HepG2 (cell line): ENCODE results near the gene ZNF79. TPM values are rescaled to one million over a fixed set of nuclear protein-coding genes. Genes with fewer than 3 reads are reported as not detected.

ENCODE experiments used
- ATAC-seq: fragments of 200-7000 bp; cut with Tn5 transposase; 3 replicates; pipeline ENCODE4 v1.9.1; 2020; ENCODE audit warnings: mild to moderate bottlenecking, moderate library complexity
- BruUV-seq: library from RNA; stranded (reverse); fragments of 400-500 nt; replicated peaks from 2 replicates; lab custom pipeline; 2021; lab: Mats Ljungman, UMichigan
- CTCF ChIA-PET: fragments of 300-600 bp; formaldehyde crosslinking; extraction: SDS; loops from one replicate; lab custom pipeline; 2021; ENCODE audit warnings: low total read pairs, inconsistent platforms, low intra/inter-chr PET ratio; lab: Yijun Ruan, JAX
- POLR2A ChIA-PET: fragments of 350-600 bp; sonication (Branson Sonifier 250); formaldehyde crosslinking; loops from one replicate; lab custom pipeline; 2020; ENCODE audit warnings: antibody characterized with exemption, inconsistent platforms; lab: Yijun Ruan, JAX
- DNase-seq: peaks from one replicate; pipeline ENCODE4 v3.0.0-alpha.2; 2015; ENCODE audit warnings: low spot score
- FAIRE-seq: peaks from 3 replicates; lab custom pipeline; 2011; peaks lifted over from hg19 to GRCh38; lab: Jason Lieb, UNC
- H2AFZ ChIP-seq: one replicate; pipeline ENCODE4 v1.6.1; 2011; ENCODE audit warnings: low read length, inconsistent platforms
- H3K27ac ChIP-seq: fragments of 300-600 bp; 3 replicates; pipeline ENCODE4 v1.8.0; 2011; ENCODE audit warnings: mixed run types, mild to moderate bottlenecking, mixed read lengths, low read length, inconsistent platforms; ENCODE audit not compliant: insufficient read depth; ENCODE audit errors: extremely low read length
- H3K27me3 ChIP-seq, 2 experiments: fragments of 200-600 bp in 1 of 2; 2 replicates in 1 of 2; 3 replicates in 1 of 2; pipeline versions ENCODE4 v1.6.0 to v1.8.0; 2011; ENCODE audit warnings: low read length in 2 of 2, mild to moderate bottlenecking in 2 of 2, moderate library complexity in 2 of 2, inconsistent platforms in 1 of 2; ENCODE audit not compliant: insufficient read depth in 2 of 2, control insufficient read depth in 1 of 2
- H3K36me3 ChIP-seq, 2 experiments: fragments of 200-600 bp in 1 of 2; replicated peaks in 1 of 2; 2 replicates in 1 of 2; 3 replicates in 1 of 2; pipeline versions ENCODE4 v1.5.1 to v1.8.0; 2011; ENCODE audit warnings: low read length in 2 of 2, inconsistent platforms in 1 of 2; ENCODE audit not compliant: insufficient read depth in 2 of 2, control insufficient read depth in 1 of 2
- H3K4me1 ChIP-seq: 2 replicates; pipeline ENCODE4 v1.5.1; 2012; ENCODE audit warnings: low read length, inconsistent platforms; ENCODE audit not compliant: insufficient read depth
- H3K4me2 ChIP-seq: 2 replicates; pipeline ENCODE4 v1.6.0; 2011; ENCODE audit warnings: low read depth, low read length, inconsistent platforms
- H3K4me3 ChIP-seq, 3 experiments: fragments of 200-600 bp in 1 of 3; sonication (generic), shearing (Covaris generic) in 1 of 3; replicated peaks in 1 of 3; 2 replicates each; pipeline ENCODE4 v1.5.1; 2011 to 2016; ENCODE audit warnings: low read length in 3 of 3, inconsistent platforms in 2 of 3, low read depth in 2 of 3, mild to moderate bottlenecking in 2 of 3, control low read depth in 1 of 3, mixed read lengths in 1 of 3; ENCODE audit not compliant: insufficient read depth in 1 of 3
- H3K79me2 ChIP-seq: one replicate; pipeline ENCODE4 v1.6.1; 2011; ENCODE audit warnings: low read length, inconsistent platforms; ENCODE audit not compliant: insufficient read depth
- H3K9ac ChIP-seq: 2 replicates; pipeline ENCODE4 v1.6.0; 2011; ENCODE audit warnings: mild to moderate bottlenecking, low read depth, low read length, inconsistent platforms; ENCODE audit not compliant: insufficient read depth
- H3K9me3 ChIP-seq: 2 replicates; pipeline ENCODE4 v1.5.1; 2012; ENCODE audit warnings: mild to moderate bottlenecking, low read length
- H4K20me1 ChIP-seq: 2 replicates; pipeline ENCODE4 v1.6.0; 2011; ENCODE audit warnings: inconsistent platforms, mild to moderate bottlenecking, low read length, moderate library complexity; ENCODE audit not compliant: insufficient read depth
- CAMTA2 ChIP-seq: sonication (generic); formaldehyde crosslinking; IDR thresholded peaks from 2 replicates; pipeline ENCODE4 v1.4.0; 2020; ENCODE audit warnings: mild to moderate bottlenecking, missing genetic modification reagents, borderline replicate concordance
- ELF3 ChIP-seq: IDR thresholded peaks from 2 replicates; pipeline ENCODE4 v1.6.1; 2016; ENCODE audit warnings: missing genetic modification reagents, missing compliant biosample characterization
- GTF2F1 ChIP-seq: fragments of 150-350 bp; IDR thresholded peaks from 2 replicates; pipeline ENCODE4 v1.6.1; 2014; ENCODE audit warnings: low read length
- HNRNPLL ChIP-seq: fragments of 200-400 bp; formaldehyde crosslinking; IDR thresholded peaks from 2 replicates; pipeline ENCODE4 v1.6.1; 2017; ENCODE audit warnings: mild to moderate bottlenecking, low read depth, low read length; ENCODE audit not compliant: poor library complexity, severe bottlenecking
- NCOR1 ChIP-seq: fragments of 200-600 bp; sonication (generic); IDR thresholded peaks from 2 replicates; pipeline ENCODE4 v1.7.0; 2017; ENCODE audit warnings: antibody characterized with exemption, low read length, borderline replicate concordance
- ZMYM2 ChIP-seq: sonication (generic); formaldehyde crosslinking; IDR thresholded peaks from 2 replicates; pipeline ENCODE4 v1.8.0; 2022; ENCODE audit warnings: mild to moderate bottlenecking, missing genetic modification reagents
- ZNF441 ChIP-seq: sonication (generic); formaldehyde crosslinking; IDR thresholded peaks from 2 replicates; pipeline ENCODE4 v1.7.0; 2021; ENCODE audit warnings: missing genetic modification reagents, borderline replicate concordance
- ZNF678 ChIP-seq: sonication (generic); formaldehyde crosslinking; IDR thresholded peaks from 2 replicates; pipeline ENCODE4 v1.4.0; 2020; ENCODE audit warnings: mild to moderate bottlenecking, missing genetic modification reagents
- WGBS: methylation state at CpG from one replicate; pipeline ENCODE4 v1.1.6; 2017; ENCODE audit warnings: low lambda C conversion rate; 5-methylcytosine and 5-hydroxymethylcytosine counted together
- in situ Hi-C: cut with HindIII; loops from 2 replicates; pipeline ENCODE4 v1.10.0; 2017; ENCODE audit warnings: low pct_unique_long_range_greater_than_20kb; ENCODE audit not compliant: extremely low pct_ligation_motif_present
- intact Hi-C: fragments of 100-400 bp; cut with micrococcal nuclease; formaldehyde crosslinking; loops from one replicate; pipeline ENCODE4 v1.10.0; 2022; ENCODE audit not compliant: unreplicated experiment
- polyA plus RNA-seq, 8 experiments: library from polyadenylated mRNA; depleted of rRNA in 3 of 8; stranded (reverse) in 7 of 8; unstranded in 1 of 8; fragments of >200 nt; fragmentation: Illumina TruSeq in 4 of 8; extraction: Trizol in 4 of 8; gene quantifications; 2 replicates each; pipeline versions ENCODE4 v1.2.1 to v1.2.3, GENCODE V29; 2011 to 2016; ENCODE audit warnings: low read depth in 4 of 8, missing spikeins in 1 of 8, mixed read lengths in 1 of 8; ENCODE audit not compliant: insufficient read depth in 1 of 8
- total RNA-seq, 5 experiments: library from RNA; depleted of rRNA; stranded (reverse); fragments of >200 nt; fragmentation: Illumina TruSeq; extraction: Trizol; gene quantifications; 2 replicates each; pipeline ENCODE4 v1.2.3, GENCODE V29; 2016; ENCODE audit warnings: low read depth in 1 of 5
- TF ChIP-seq, protein P1 (sequence below): sonication (generic); formaldehyde crosslinking; IDR thresholded peaks from 2 replicates; pipeline ENCODE4 v1.4.0; 2020; ENCODE audit warnings: missing genetic modification reagents
- TF ChIP-seq, protein P2 (sequence below): sonication (generic); formaldehyde crosslinking; IDR thresholded peaks from 2 replicates; pipeline ENCODE4 v1.4.0; 2020; ENCODE audit warnings: missing genetic modification reagents
- TF ChIP-seq, protein P3 (sequence below): sonication (generic); formaldehyde crosslinking; conservative IDR thresholded peaks from 2 replicates; pipeline ENCODE4 v1.8.0; 2022; ENCODE audit warnings: missing genetic modification reagents
- TF ChIP-seq, protein P4 (sequence below): sonication (generic); formaldehyde crosslinking; IDR thresholded peaks from 2 replicates; pipeline ENCODE4 v1.4.0; 2020; ENCODE audit warnings: missing genetic modification reagents

The ZNF79 gene
- total and polyA plus RNA-seq, 2 of the 13 experiments (the other 11 are each of a cell fraction or from before 2014, with no cell fraction given): 3.7 to 8.1 TPM

DNA sequence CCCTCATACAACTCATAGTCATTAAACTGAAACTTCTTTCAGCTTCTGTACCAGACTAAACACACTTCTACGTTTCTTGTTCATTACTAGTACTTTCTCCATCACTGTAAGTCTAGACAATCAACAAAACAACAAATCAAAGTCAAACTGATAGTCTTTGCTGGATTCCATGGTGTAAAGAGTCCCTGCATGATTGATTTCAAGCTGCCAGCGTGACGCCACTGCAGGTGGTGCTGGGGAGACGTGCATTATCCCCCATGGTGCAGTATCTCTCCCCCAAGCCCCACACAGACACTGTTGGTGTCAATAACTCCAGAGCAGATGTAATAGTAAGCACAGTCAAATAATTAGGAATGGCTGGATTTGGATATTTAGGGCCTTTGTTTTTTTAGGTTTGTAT, 37.9 kb upstream of the ZNF79 start:
- POLR2A ChIA-PET: no interaction called here
- Histone ChIP-seq H3K4me2 (no peak overlapping the region), H3K4me3 (no peak overlapping the region), H2AFZ (no peak overlapping the region), H3K27me3 (no peaks in the 10 kb centered on the region), H3K4me1 (peaks cover 41% of the 10 kb centered on the region), H3K27ac (no peak overlapping the region), H3K9ac (no peak overlapping the region), H3K79me2 (no peaks in the 10 kb centered on the region), H3K9me3 (no peaks in the 10 kb centered on the region), H4K20me1 (no peaks in the 10 kb centered on the region), H3K36me3 (no peaks in the 10 kb centered on the region)
- intact Hi-C loops: no loop called here
- in situ Hi-C loops: no loop called here
- CTCF ChIA-PET: no interaction called here
- no TSS peak for BruUV-seq
- no peak for TF ChIP-seq CAMTA2
- TF ChIP-seq ZNF678 (CRISPR knock-in tag): no peak
- no peak for TF ChIP-seq ZMYM2 (CRISPR knock-in tag)
- TF ChIP-seq NCOR1: no peak
- TF ChIP-seq, protein P1, sequence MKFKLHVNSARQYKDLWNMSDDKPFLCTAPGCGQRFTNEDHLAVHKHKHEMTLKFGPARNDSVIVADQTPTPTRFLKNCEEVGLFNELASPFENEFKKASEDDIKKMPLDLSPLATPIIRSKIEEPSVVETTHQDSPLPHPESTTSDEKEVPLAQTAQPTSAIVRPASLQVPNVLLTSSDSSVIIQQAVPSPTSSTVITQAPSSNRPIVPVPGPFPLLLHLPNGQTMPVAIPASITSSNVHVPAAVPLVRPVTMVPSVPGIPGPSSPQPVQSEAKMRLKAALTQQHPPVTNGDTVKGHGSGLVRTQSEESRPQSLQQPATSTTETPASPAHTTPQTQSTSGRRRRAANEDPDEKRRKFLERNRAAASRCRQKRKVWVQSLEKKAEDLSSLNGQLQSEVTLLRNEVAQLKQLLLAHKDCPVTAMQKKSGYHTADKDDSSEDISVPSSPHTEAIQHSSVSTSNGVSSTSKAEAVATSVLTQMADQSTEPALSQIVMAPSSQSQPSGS: no peak
- TF ChIP-seq, protein P2, sequence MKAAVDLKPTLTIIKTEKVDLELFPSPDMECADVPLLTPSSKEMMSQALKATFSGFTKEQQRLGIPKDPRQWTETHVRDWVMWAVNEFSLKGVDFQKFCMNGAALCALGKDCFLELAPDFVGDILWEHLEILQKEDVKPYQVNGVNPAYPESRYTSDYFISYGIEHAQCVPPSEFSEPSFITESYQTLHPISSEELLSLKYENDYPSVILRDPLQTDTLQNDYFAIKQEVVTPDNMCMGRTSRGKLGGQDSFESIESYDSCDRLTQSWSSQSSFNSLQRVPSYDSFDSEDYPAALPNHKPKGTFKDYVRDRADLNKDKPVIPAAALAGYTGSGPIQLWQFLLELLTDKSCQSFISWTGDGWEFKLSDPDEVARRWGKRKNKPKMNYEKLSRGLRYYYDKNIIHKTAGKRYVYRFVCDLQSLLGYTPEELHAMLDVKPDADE (CRISPR knock-in tag): no peak
- TF ChIP-seq HNRNPLL: no peak
- TF ChIP-seq ELF3: no peak
- TF ChIP-seq, protein P3, sequence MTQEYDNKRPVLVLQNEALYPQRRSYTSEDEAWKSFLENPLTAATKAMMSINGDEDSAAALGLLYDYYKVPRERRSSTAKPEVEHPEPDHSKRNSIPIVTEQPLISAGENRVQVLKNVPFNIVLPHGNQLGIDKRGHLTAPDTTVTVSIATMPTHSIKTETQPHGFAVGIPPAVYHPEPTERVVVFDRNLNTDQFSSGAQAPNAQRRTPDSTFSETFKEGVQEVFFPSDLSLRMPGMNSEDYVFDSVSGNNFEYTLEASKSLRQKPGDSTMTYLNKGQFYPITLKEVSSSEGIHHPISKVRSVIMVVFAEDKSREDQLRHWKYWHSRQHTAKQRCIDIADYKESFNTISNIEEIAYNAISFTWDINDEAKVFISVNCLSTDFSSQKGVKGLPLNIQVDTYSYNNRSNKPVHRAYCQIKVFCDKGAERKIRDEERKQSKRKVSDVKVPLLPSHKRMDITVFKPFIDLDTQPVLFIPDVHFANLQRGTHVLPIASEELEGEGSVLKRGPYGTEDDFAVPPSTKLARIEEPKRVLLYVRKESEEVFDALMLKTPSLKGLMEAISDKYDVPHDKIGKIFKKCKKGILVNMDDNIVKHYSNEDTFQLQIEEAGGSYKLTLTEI (CRISPR knock-in tag): no peak
- TF ChIP-seq, protein P4, sequence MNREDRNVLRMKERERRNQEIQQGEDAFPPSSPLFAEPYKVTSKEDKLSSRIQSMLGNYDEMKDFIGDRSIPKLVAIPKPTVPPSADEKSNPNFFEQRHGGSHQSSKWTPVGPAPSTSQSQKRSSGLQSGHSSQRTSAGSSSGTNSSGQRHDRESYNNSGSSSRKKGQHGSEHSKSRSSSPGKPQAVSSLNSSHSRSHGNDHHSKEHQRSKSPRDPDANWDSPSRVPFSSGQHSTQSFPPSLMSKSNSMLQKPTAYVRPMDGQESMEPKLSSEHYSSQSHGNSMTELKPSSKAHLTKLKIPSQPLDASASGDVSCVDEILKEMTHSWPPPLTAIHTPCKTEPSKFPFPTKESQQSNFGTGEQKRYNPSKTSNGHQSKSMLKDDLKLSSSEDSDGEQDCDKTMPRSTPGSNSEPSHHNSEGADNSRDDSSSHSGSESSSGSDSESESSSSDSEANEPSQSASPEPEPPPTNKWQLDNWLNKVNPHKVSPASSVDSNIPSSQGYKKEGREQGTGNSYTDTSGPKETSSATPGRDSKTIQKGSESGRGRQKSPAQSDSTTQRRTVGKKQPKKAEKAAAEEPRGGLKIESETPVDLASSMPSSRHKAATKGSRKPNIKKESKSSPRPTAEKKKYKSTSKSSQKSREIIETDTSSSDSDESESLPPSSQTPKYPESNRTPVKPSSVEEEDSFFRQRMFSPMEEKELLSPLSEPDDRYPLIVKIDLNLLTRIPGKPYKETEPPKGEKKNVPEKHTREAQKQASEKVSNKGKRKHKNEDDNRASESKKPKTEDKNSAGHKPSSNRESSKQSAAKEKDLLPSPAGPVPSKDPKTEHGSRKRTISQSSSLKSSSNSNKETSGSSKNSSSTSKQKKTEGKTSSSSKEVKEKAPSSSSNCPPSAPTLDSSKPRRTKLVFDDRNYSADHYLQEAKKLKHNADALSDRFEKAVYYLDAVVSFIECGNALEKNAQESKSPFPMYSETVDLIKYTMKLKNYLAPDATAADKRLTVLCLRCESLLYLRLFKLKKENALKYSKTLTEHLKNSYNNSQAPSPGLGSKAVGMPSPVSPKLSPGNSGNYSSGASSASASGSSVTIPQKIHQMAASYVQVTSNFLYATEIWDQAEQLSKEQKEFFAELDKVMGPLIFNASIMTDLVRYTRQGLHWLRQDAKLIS (CRISPR knock-in tag): no peak
- no peak for TF ChIP-seq ZNF441
- no peak for TF ChIP-seq GTF2F1
- FAIRE-seq (no peak), DNase-seq (no peak), ATAC-seq (no peak)
- WGBS: 81% methylated on average over 4 of the region's 4 CpGs
